A549 treated with Hydrocortisone at 1 μM for 4 hours (cell line): ENCODE results near the gene ACOT12. TPM values are rescaled to one million over a fixed set of nuclear protein-coding genes. Genes with fewer than 3 reads are reported as not detected.

Experiments
- total RNA-seq: library from RNA; stranded (reverse); fragments of 200-300 nt; extraction: Qiagen RNA extraction; gene quantifications from 5 replicates; pipeline ENCODE4 v1.2.3, GENCODE V29; 2022

ACOT12 gene
- 0.05 TPM in 1 of 5 replicates, not detected in the others for total RNA-seq

DNA sequence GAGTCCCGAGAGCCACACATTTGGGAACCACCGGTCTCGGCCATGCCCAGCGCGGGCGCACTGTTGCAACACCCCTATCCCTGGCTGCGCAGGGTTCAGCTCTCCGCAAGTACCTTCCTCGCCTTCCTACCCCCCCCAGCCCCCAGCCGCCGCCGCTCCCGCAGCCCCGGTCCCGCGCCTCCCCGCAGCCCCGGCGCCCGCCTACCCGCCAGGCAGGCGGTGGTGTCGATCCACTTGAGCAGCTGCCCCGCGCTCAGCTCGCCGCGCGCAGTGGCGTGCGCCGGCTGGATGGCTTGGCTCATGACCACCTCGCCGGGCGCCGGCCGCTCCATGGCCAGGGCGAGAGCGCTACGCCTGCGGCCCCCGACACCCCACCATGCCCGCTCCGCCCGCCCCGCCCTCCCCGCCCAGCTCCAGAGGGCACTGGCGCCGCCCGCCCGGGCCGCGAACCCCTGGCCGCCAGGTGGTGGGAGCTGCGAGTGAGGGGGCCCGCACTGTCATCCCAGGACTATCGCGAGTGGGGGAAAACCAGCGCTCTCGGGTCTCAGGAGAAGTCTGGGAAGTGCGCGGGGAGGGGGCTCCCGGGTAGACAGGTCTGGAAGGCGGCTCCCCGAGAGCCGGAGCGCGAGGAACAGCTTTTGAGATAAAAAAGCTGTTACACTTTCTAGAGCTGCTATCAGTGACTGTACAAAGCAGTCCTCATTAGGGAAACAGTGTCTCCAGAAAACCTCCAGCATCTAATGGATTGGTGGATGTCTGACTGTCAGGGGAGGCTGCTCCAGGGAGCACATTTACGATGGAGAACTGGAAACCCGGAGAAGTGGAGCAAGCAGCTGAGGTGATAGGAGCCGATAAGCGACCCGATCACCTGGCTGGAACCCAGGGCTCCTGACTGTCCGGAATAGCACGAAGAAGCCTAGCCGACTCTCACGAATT, at the start of gene ACOT12:
TSS of gene ACOT12 (minus strand) at position 352 of the 936 bp plus-strand sequence. CDS start at position 332, 20 bp downstream.

DNA sequence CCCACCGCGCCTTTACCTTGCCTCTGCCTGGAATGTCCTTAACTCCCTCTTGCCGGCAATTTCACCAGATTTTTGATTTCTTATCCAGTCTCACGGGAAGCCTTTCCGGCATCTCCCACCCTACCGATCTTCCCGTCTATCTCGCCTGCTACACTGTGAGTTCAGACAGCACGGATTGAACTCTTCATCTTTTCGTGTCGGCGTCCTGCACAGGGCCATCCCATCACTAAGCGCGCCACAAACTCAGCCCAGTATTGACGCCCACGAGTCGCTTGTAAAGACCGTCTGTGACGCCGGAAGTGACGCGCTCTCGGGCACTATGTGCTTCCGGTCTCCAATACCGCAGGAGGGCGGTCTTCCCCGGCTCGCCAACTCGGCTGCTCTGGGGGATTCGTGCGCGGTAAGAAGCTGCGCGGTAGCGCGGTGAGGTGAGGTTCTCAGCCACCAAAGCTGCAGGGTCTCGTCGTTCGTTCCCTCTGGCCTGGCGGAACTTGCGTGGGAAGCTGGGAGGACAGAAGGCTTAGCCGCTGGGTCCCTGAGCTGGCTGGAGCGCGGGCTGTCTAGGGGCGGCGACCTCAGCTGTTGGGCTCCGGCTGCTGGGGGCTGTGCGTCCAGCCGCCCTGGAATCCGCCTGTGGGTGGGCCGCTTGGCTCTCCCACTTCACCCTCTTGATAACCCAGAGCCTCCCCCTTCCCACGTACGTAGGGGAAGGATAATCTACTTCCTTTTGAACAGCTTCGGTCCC, 92.5 kb downstream of the ACOT12 start, which contains the start of gene ZCCHC9:
TSS of gene ZCCHC9 (plus strand) at position 317 of the 745 bp plus-strand sequence. CDS start 3,171 bp downstream, outside the sequence.

Other genes starting within 250 kb of the ACOT12 start
- not detected in 5 replicates for gene CKMT2, start 160.8 kb downstream of the ACOT12 start, total RNA-seq
- 26.6 to 32.2 TPM (median 28.9 TPM) in 5 replicates for gene ZCCHC9, start 92.5 kb downstream of the ACOT12 start, total RNA-seq